Measurements from ENCODE around the gene LIPI. TPM values are rescaled to one million over a fixed set of nuclear protein-coding genes. Genes with fewer than 3 reads are reported as not detected.
A peak's percentile ranks its signal among the peaks of the same experiment; 100 is the strongest.
"Not testable (repeated sequence)": the region's sequence is repeated elsewhere in the genome, so short reads cannot be mapped to it uniquely, and the experiment has no call there.

The LIPI gene
- total RNA-seq, 4 donors from 2014 or later = 2.1 TPM; not detected in 3

DNA sequence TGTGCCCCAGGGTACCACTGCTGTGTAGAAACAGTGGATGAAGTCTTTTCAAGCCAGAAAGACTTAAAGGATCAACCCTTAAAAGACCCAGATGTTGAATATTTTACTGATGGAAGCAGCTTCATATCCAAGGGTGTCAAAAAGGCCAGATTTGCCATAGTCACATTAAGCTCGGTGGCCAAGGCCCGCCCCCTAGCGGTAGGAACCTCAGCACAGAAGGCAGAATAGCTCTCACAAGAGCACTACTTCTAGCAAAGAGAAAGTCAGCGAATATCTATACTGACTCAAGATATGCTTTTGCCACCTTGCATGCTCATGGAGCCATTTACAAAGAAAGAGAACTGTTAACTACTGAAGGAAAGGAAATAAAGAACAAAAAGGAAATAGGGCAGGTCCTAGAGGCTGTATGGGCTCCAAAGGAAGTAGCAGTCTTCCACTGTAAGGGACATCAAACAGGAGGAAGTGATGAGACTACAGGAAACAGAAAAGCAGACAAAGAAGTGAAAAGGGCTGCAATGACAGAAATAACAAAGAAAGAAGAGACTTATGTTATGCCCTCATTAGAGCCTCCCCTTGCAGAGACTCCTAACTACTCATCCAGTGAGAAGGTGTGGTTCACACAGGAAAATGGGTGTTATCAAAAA is 90.5 kb downstream of the LIPI start:
- WGBS, 2 donors = 56 to 58% methylated on average over 4 of the region's 4 CpGs
- no peaks in the 10 kb centered on the region for H3K4me1 ChIP-seq
- no peaks in the 10 kb centered on the region for H3K36me3 ChIP-seq
- TF ChIP-seq, protein P1, sequence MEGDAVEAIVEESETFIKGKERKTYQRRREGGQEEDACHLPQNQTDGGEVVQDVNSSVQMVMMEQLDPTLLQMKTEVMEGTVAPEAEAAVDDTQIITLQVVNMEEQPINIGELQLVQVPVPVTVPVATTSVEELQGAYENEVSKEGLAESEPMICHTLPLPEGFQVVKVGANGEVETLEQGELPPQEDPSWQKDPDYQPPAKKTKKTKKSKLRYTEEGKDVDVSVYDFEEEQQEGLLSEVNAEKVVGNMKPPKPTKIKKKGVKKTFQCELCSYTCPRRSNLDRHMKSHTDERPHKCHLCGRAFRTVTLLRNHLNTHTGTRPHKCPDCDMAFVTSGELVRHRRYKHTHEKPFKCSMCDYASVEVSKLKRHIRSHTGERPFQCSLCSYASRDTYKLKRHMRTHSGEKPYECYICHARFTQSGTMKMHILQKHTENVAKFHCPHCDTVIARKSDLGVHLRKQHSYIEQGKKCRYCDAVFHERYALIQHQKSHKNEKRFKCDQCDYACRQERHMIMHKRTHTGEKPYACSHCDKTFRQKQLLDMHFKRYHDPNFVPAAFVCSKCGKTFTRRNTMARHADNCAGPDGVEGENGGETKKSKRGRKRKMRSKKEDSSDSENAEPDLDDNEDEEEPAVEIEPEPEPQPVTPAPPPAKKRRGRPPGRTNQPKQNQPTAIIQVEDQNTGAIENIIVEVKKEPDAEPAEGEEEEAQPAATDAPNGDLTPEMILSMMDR (IDR thresholded peaks at IDR 0.05) = peak in 1 of 5 experiments; percentile 11
- no peak for TF ChIP-seq POLR2A (IDR thresholded peaks at IDR 0.05)
- peaks cover 0 to 8% (median 0%) of the 10 kb centered on the region in 4 donors for H3K9me3 ChIP-seq
- no peak overlapping the region for H3K27ac ChIP-seq
- no peak overlapping the region for H3K4me3 ChIP-seq
- H3K27me3 ChIP-seq = no peaks in the 10 kb centered on the region
- DNase-seq (ENCODE audit: low spot score in 2 of 2) = peak in 1 of 2 donors; percentile 13

DNA sequence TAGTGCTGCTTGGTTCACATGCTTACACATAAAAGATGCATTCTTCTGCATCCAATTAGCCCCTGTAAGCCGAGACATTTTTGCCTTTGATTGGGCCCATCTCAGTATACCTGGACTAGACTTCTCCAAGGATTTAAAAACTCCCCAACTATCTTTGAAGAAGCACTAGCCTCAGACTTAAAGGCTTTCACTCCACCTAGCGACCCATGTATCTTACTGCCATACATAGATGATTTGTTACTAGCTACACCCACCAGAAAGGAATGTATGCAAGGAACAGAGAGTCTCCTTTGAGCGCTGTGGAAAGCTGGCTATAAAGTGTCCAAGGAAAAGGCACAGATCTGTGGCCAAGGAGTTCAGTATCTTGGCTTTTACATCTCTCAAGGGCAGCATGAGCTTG is 91.7 kb downstream of the LIPI start:
- no peaks in the 10 kb centered on the region for H3K4me1 ChIP-seq
- TF ChIP-seq, protein P1 (IDR thresholded peaks at IDR 0.05) = no peak
- TF ChIP-seq EP300 (IDR thresholded peaks at IDR 0.05) (no peak), POLR2A (IDR thresholded peaks at IDR 0.05) (no peak)
- no peak for DNase-seq (ENCODE audit: low spot score in 2 of 2)
- peaks cover 0 to 3% (median 0%) of the 10 kb centered on the region in 4 donors for H3K9me3 ChIP-seq
- H3K27ac ChIP-seq = no peak overlapping the region
- no peak overlapping the region for H3K4me3 ChIP-seq
- no peaks in the 10 kb centered on the region for H3K27me3 ChIP-seq
- WGBS, 2 donors = 89 to 93% methylated on average over 3 of the region's 3 CpGs
- H3K36me3 ChIP-seq = no peaks in the 10 kb centered on the region

DNA sequence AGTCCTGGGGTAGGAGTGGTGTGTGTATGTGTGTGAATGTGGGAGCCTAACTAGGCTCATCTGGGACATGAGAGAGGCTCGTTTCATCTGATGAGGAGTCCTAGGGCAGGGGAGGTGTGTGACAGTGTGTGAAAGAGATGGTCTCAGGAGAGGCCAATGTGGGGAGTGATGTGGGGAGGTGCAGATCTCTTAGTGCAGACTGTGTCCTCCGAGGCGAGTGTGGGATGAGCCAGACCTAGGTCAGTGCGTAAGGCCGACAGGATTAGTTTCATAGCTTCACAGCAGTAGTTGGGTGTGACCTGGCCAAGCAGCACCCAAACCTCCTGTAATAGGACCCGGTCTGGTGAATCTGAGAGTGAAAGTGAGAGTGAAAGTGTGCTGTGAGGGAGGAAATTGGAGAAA is 94.7 kb downstream of the LIPI start:
- 94% methylated on average over 6 of the region's 6 CpGs for WGBS, 2 donors
- no peak overlapping the region for H3K27ac ChIP-seq
- H3K4me3 ChIP-seq = no peak overlapping the region
- H3K36me3 ChIP-seq = no peaks in the 10 kb centered on the region
- H3K9me3 ChIP-seq = no peaks in the 10 kb centered on the region
- no peaks in the 10 kb centered on the region for H3K27me3 ChIP-seq
- TF ChIP-seq, protein P1 (IDR thresholded peaks at IDR 0.05) = no peak
- TF ChIP-seq EP300 (IDR thresholded peaks at IDR 0.05) (no peak), POLR2A (IDR thresholded peaks at IDR 0.05) (no peak)
- no peak for DNase-seq (ENCODE audit: low spot score in 2 of 2)
- H3K4me1 ChIP-seq = no peaks in the 10 kb centered on the region

DNA sequence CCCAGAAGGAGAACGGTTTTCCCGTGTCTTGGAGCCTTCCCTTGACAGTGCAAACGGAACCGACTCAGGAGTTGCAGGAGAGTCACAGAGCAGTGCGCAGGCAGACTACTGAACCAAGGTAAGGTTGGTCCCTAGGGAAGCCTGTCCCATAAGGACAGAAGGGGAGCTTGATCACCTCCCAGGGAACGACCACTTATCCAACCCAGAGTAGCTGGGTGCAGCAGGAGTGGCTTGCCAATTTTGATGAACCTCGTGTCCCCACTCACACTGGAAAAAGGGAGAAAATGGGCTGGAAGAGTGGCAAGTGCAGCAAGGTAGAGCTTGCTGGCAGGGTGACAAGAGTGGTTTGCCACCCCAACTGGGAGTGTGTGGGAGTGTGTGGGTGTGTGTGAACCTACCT is 95.1 kb downstream of the LIPI start:
- Histone ChIP-seq H3K4me1 (no peaks in the 10 kb centered on the region), H3K9me3 (no peaks in the 10 kb centered on the region), H3K4me3 (no peak overlapping the region), H3K27me3 (no peaks in the 10 kb centered on the region), H3K36me3 (no peaks in the 10 kb centered on the region), H3K27ac (no peak overlapping the region)
- 91 to 95% methylated on average over 7 of the region's 7 CpGs for WGBS, 2 donors
- TF ChIP-seq EP300 (IDR thresholded peaks at IDR 0.05) (no peak), POLR2A (IDR thresholded peaks at IDR 0.05) (no peak)
- TF ChIP-seq, protein P1 (IDR thresholded peaks at IDR 0.05) = no peak
- DNase-seq (ENCODE audit: low spot score in 2 of 2) = no peak

GRCh38 chr21:14114251-14114650 is 96.5 kb downstream of the LIPI start:
- H3K4me1 ChIP-seq = no peaks in the 10 kb centered on the region

GRCh38 chr21:14104564-14104963 is 106.2 kb downstream of the LIPI start:
- not testable (repeated sequence) for H3K27me3 ChIP-seq; H3K36me3 ChIP-seq; H3K4me3 ChIP-seq; H3K9me3 ChIP-seq; H3K27ac ChIP-seq; H3K4me1 ChIP-seq; DNase-seq (ENCODE audit: low spot score in 2 of 2)
- 79 to 88% methylated on average over 4 of the region's 4 CpGs for WGBS, 2 donors

More at GRCh38 chr21:14114251-14114650, 96.5 kb downstream of the LIPI start:
- DNase-seq (ENCODE audit: low spot score in 2 of 2) = no peak
- Histone ChIP-seq H3K4me3 (no peak overlapping the region), H3K27me3 (no peaks in the 10 kb centered on the region), H3K36me3 (no peaks in the 10 kb centered on the region), H3K9me3 (no peaks in the 10 kb centered on the region), H3K27ac (no peak overlapping the region)
- TF ChIP-seq, protein P1 (IDR thresholded peaks at IDR 0.05) = no peak
- TF ChIP-seq POLR2A (IDR thresholded peaks at IDR 0.05) = no peak
- TF ChIP-seq EP300 (IDR thresholded peaks at IDR 0.05) = no peak
- WGBS, 2 donors = 97% methylated on average over 3 of the region's 3 CpGs
